ENCODE data around the gene NPM3.

DNA sequence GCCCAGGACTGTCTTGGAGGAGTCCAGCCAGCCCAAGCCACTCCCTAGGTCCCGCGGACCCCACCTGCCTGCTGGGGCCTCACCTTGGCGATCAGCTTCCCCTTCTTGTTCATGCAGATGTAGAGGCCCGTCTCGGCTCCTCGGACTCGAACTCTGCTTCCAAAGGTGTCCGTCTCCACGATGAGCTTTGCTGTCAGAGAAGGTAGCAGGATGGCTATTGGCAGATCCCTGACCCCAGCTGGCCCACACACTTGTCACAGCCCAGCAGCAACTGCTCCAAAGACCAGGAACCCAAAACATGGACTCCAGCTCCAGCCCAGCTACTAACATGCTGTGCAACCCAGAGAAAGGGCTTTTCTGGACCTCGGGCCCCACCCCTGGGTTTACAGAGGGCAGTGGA, 11.9 kb downstream of the NPM3 start:
- TF ChIP-seq, protein P1, sequence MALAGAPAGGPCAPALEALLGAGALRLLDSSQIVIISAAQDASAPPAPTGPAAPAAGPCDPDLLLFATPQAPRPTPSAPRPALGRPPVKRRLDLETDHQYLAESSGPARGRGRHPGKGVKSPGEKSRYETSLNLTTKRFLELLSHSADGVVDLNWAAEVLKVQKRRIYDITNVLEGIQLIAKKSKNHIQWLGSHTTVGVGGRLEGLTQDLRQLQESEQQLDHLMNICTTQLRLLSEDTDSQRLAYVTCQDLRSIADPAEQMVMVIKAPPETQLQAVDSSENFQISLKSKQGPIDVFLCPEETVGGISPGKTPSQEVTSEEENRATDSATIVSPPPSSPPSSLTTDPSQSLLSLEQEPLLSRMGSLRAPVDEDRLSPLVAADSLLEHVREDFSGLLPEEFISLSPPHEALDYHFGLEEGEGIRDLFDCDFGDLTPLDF (CRISPR knock-in tag; IDR thresholded peaks at IDR 0.05) = no peak
- TF ChIP-seq, protein P2, sequence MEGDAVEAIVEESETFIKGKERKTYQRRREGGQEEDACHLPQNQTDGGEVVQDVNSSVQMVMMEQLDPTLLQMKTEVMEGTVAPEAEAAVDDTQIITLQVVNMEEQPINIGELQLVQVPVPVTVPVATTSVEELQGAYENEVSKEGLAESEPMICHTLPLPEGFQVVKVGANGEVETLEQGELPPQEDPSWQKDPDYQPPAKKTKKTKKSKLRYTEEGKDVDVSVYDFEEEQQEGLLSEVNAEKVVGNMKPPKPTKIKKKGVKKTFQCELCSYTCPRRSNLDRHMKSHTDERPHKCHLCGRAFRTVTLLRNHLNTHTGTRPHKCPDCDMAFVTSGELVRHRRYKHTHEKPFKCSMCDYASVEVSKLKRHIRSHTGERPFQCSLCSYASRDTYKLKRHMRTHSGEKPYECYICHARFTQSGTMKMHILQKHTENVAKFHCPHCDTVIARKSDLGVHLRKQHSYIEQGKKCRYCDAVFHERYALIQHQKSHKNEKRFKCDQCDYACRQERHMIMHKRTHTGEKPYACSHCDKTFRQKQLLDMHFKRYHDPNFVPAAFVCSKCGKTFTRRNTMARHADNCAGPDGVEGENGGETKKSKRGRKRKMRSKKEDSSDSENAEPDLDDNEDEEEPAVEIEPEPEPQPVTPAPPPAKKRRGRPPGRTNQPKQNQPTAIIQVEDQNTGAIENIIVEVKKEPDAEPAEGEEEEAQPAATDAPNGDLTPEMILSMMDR (IDR thresholded peaks at IDR 0.05) = no peak
- TF ChIP-seq, protein P3, sequence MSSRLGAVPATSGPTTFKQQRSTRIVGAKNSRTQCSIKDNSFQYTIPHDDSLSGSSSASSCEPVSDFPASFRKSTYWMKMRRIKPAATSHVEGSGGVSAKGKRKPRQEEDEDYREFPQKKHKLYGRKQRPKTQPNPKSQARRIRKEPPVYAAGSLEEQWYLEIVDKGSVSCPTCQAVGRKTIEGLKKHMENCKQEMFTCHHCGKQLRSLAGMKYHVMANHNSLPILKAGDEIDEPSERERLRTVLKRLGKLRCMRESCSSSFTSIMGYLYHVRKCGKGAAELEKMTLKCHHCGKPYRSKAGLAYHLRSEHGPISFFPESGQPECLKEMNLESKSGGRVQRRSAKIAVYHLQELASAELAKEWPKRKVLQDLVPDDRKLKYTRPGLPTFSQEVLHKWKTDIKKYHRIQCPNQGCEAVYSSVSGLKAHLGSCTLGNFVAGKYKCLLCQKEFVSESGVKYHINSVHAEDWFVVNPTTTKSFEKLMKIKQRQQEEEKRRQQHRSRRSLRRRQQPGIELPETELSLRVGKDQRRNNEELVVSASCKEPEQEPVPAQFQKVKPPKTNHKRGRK (CRISPR knock-in tag; IDR thresholded peaks at IDR 0.05; ENCODE audit: borderline replicate concordance) = no peak
- TF ChIP-seq NFYB (CRISPR knock-in tag; conservative IDR thresholded peaks at IDR 0.05; ENCODE audit: low read depth) = no peak
- TF ChIP-seq, protein P4, sequence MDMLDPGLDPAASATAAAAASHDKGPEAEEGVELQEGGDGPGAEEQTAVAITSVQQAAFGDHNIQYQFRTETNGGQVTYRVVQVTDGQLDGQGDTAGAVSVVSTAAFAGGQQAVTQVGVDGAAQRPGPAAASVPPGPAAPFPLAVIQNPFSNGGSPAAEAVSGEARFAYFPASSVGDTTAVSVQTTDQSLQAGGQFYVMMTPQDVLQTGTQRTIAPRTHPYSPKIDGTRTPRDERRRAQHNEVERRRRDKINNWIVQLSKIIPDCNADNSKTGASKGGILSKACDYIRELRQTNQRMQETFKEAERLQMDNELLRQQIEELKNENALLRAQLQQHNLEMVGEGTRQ (CRISPR knock-in tag; IDR thresholded peaks at IDR 0.05) = no peak
- TF ChIP-seq NR2C2 (CRISPR knock-in tag; IDR thresholded peaks at IDR 0.05) = no peak
- TF ChIP-seq, protein P5, sequence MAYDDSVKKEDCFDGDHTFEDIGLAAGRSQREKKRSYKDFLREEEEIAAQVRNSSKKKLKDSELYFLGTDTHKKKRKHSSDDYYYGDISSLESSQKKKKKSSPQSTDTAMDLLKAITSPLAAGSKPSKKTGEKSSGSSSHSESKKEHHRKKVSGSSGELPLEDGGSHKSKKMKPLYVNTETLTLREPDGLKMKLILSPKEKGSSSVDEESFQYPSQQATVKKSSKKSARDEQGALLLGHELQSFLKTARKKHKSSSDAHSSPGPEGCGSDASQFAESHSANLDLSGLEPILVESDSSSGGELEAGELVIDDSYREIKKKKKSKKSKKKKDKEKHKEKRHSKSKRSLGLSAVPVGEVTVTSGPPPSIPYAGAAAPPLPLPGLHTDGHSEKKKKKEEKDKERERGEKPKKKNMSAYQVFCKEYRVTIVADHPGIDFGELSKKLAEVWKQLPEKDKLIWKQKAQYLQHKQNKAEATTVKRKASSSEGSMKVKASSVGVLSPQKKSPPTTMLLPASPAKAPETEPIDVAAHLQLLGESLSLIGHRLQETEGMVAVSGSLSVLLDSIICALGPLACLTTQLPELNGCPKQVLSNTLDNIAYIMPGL (CRISPR knock-in tag; IDR thresholded peaks at IDR 0.05) = no peak
- TF ChIP-seq, protein P6, sequence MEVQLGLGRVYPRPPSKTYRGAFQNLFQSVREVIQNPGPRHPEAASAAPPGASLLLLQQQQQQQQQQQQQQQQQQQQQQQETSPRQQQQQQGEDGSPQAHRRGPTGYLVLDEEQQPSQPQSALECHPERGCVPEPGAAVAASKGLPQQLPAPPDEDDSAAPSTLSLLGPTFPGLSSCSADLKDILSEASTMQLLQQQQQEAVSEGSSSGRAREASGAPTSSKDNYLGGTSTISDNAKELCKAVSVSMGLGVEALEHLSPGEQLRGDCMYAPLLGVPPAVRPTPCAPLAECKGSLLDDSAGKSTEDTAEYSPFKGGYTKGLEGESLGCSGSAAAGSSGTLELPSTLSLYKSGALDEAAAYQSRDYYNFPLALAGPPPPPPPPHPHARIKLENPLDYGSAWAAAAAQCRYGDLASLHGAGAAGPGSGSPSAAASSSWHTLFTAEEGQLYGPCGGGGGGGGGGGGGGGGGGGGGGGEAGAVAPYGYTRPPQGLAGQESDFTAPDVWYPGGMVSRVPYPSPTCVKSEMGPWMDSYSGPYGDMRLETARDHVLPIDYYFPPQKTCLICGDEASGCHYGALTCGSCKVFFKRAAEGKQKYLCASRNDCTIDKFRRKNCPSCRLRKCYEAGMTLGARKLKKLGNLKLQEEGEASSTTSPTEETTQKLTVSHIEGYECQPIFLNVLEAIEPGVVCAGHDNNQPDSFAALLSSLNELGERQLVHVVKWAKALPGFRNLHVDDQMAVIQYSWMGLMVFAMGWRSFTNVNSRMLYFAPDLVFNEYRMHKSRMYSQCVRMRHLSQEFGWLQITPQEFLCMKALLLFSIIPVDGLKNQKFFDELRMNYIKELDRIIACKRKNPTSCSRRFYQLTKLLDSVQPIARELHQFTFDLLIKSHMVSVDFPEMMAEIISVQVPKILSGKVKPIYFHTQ (CRISPR knock-in tag; IDR thresholded peaks at IDR 0.05) = no peak
- TF ChIP-seq CBFB (CRISPR knock-in tag; IDR thresholded peaks at IDR 0.05; ENCODE audit: low read depth) = no peak
- TF ChIP-seq, protein P7, sequence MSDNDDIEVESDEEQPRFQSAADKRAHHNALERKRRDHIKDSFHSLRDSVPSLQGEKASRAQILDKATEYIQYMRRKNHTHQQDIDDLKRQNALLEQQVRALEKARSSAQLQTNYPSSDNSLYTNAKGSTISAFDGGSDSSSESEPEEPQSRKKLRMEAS (CRISPR knock-in tag; IDR thresholded peaks at IDR 0.05) = no peak
- TF ChIP-seq SP1 (CRISPR knock-in tag; conservative IDR thresholded peaks at IDR 0.05) = no peak
- no peak for TF ChIP-seq TCF7 (CRISPR knock-in tag; IDR thresholded peaks at IDR 0.05; ENCODE audit: low read depth)
- TF ChIP-seq ZNF121 (CRISPR knock-in tag; IDR thresholded peaks at IDR 0.05) = no peak
- TF ChIP-seq, protein P8, sequence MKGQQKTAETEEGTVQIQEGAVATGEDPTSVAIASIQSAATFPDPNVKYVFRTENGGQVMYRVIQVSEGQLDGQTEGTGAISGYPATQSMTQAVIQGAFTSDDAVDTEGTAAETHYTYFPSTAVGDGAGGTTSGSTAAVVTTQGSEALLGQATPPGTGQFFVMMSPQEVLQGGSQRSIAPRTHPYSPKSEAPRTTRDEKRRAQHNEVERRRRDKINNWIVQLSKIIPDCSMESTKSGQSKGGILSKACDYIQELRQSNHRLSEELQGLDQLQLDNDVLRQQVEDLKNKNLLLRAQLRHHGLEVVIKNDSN (CRISPR knock-in tag; IDR thresholded peaks at IDR 0.05) = no peak
